ENCODE results near the gene ESYT2. TPM values are rescaled to one million over a fixed set of nuclear protein-coding genes. Genes with fewer than 3 reads are reported as not detected.

Gene ESYT2
- total and polyA plus RNA-seq, 9 of the 15 experiments (the other 6 are each of a cell fraction or from before 2014, with no cell fraction given), result 5.8 to 86.9 (median 64.7) TPM

- TF ChIP-seq MYC (IDR thresholded peaks at IDR 0.05; ENCODE audit: low read depth, low read length) (no peak), MYC (CRISPR knock-in tag; IDR thresholded peaks at IDR 0.05; ENCODE audit: borderline replicate concordance, low read depth) (no peak), GATA2 (CRISPR knock-in tag; IDR thresholded peaks at IDR 0.05) (peak; percentile 84), THAP12 (CRISPR knock-in tag; IDR thresholded peaks at IDR 0.05) (no peak), ZNF124 (CRISPR knock-in tag; IDR thresholded peaks at IDR 0.05) (no peak), NONO (IDR thresholded peaks at IDR 0.05; ENCODE audit: low read depth in 2 of 2, low read length in 1 of 2) (no peak), POLR2H (tag; IDR thresholded peaks at IDR 0.05; ENCODE audit: low read depth) (no peak), PML (IDR thresholded peaks at IDR 0.05; ENCODE audit: low read length) (peak; percentile 85), THRAP3 (IDR thresholded peaks at IDR 0.05; ENCODE audit: borderline replicate concordance) (peak; percentile 17; the same call in 1 of the 2 replicates), POLR2AphosphoS5 (IDR thresholded peaks at IDR 0.05; ENCODE audit: control insufficient read depth, insufficient read depth, low read depth, low read length) (peak; percentile 90), KAT8 (IDR thresholded peaks at IDR 0.05; ENCODE audit: low read depth) (no peak), ZKSCAN8 (CRISPR knock-in tag; IDR thresholded peaks at IDR 0.05) (no peak; the same call in 1 of the 2 replicates), SPI1 (IDR thresholded peaks at IDR 0.05; ENCODE audit: borderline replicate concordance, low read depth, low read length) (no peak), ZNF384 (IDR thresholded peaks at IDR 0.05; ENCODE audit: low read depth, low read length) (no peak), ZNF133 (CRISPR knock-in tag; IDR thresholded peaks at IDR 0.05) (no peak), CUX1 (CRISPR knock-in tag; IDR thresholded peaks at IDR 0.05) (no peak), VEZF1 (CRISPR knock-in tag; IDR thresholded peaks at IDR 0.05) (no peak), ZNF589 (CRISPR knock-in tag; IDR thresholded peaks at IDR 0.05; ENCODE audit: low read depth) (no peak), SLC30A9 (CRISPR knock-in tag; IDR thresholded peaks at IDR 0.05) (no peak), ELF4 (CRISPR knock-in tag; IDR thresholded peaks at IDR 0.05) (0 out of 2 replicates have a peak, but pooled peaks have one; percentile 67)
These were observed 31.9 kb upstream of the ESYT2 start (continued) for GRCh38 chr7:158861004-158861787.

All from K562 (cell line).